GM13977 (cell line): ENCODE measurements around the gene HBA2.

Source experiments
- DNase-seq: peaks from one replicate; pipeline ENCODE4 v3.0.0; 2012; ENCODE audit warnings: low spot score
- in situ Hi-C: fragments of 300-500 bp; cut with MboI; formaldehyde crosslinking; loops from one replicate; pipeline ENCODE4 v1.12.0; 2022; ENCODE audit warnings: low sequenced_read_pairs, low pct_unique_long_range_greater_than_20kb, mixed read lengths, inconsistent platforms; ENCODE audit not compliant: unreplicated experiment
- TF ChIP-seq, protein P1 (sequence below): IDR thresholded peaks from 2 replicates; pipeline ENCODE4 v1.5.1; 2012; ENCODE audit warnings: mild to moderate bottlenecking, control low read depth; ENCODE audit not compliant: insufficient read depth; ENCODE audit errors: extremely low read depth, missing control alignments

Gene HBA2

GRCh38 chr16:187330-187729 lies 14.7 kb downstream of the HBA2 start:
- DNase-seq: no peak
- TF ChIP-seq, protein P1, sequence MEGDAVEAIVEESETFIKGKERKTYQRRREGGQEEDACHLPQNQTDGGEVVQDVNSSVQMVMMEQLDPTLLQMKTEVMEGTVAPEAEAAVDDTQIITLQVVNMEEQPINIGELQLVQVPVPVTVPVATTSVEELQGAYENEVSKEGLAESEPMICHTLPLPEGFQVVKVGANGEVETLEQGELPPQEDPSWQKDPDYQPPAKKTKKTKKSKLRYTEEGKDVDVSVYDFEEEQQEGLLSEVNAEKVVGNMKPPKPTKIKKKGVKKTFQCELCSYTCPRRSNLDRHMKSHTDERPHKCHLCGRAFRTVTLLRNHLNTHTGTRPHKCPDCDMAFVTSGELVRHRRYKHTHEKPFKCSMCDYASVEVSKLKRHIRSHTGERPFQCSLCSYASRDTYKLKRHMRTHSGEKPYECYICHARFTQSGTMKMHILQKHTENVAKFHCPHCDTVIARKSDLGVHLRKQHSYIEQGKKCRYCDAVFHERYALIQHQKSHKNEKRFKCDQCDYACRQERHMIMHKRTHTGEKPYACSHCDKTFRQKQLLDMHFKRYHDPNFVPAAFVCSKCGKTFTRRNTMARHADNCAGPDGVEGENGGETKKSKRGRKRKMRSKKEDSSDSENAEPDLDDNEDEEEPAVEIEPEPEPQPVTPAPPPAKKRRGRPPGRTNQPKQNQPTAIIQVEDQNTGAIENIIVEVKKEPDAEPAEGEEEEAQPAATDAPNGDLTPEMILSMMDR: no peak
- in situ Hi-C loops: no loop called here

DNA sequence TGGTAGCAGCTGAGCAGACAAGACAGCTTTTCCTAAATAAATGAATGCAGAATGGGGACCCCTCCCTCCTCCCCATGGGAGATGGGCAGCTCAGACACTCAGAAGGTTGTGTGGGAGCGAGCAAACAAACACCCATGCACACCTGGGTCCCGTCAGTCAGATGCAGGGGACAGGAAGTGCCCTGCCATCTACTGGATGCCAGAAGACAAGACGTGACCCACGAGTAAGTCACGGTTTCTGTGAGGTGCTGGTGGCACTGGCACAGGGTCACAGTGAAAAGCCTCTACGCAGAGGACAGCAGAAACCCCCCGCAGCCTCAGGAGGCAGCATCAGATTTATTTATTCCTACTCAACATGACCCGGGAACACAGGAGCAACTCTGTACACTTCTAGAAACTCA lies 16.0 kb downstream of the HBA2 start:
- DNase-seq: no peak
- TF ChIP-seq, protein P1: peak; percentile 37
- in situ Hi-C loops: no loop called here

DNA sequence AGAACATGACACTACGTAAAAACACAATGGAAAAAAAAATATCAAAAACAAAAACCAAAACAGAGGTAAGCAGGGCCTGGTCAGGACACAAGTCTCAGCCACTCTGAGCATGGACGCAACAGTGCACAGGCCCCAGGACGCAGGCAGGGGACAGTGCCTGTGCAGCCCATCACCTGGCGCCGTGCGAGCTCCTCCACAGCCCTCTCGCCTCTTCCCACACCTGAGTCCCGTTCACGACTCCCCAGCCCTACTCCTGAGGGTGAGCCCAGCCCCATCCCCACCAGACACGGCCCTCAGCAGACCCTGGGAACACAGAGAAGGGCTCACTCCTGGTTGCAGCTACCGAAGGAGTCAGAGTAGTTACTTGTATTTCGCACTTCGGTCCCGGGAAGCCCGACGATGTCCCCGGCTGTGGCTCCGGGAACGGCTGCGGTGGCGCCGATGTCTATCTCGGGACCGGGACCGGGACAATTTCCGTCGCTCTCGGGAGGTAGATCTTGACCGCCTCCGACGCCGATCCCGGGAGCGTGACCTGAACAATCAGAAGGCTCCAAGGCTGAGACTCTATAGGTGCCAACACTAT lies 17.0 kb downstream of the HBA2 start:
- TF ChIP-seq, protein P1: no peak
- in situ Hi-C loops: no loop called here
- DNase-seq: no peak

- TF ChIP-seq, protein P1: no peak
- in situ Hi-C loops: no loop called here
- DNase-seq: no peak
Observed at GRCh38 chr16:191831-192230, 19.2 kb downstream of the HBA2 start.

DNA sequence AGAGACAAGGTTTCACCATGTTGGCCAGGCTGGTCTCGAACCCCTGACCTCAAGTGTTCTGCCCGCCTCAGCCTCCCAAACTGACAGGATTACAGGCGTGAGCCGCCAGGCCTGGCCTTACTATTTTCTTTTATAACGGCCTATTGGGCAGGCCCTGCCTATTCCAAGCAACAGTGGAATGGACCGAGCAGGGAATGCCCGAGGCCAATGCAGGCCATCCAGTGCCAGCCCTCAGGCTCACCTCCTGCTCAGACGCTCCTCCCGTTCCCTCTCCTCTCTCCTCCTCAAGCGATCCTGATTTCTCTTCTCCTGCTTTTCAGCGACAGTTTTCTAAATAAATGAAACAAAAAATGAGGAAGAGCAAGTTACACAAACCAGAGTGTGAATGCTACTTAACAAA lies 20.0 kb downstream of the HBA2 start:
- DNase-seq: no peak
- TF ChIP-seq, protein P1: no peak
- in situ Hi-C loops: no loop called here

- in situ Hi-C loops: no loop called here
- no peak for DNase-seq
- TF ChIP-seq, protein P1: no peak
Observed at GRCh38 chr16:193441-193840, 20.8 kb downstream of the HBA2 start.

DNA sequence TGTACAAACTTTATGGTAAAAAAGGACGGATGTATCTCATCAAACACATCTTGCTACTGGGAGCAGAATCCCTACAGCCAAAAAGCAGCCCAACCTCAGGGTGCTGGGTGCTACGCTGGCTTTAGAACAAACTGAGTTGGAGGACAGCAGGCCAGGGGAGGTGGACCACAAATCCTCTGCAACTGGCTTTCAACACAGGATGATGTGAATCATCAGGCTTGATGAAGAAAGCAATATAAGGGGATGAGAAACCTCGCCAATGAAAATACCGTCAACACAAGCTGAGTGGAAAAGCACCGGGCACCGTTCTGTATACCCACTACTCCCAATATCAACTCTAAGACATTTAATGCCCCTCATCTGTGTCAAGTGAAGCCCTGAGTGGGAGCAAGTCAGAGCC lies 21.8 kb downstream of the HBA2 start:
- TF ChIP-seq, protein P1: no peak
- DNase-seq: no peak
- in situ Hi-C loops: no loop called here
